H1 (cell line): ENCODE results near the gene CCPG1. TPM values are rescaled to one million over a fixed set of nuclear protein-coding genes. Genes with fewer than 3 reads are reported as not detected.
A peak's percentile ranks its signal among the peaks of the same experiment; 100 is the strongest.

Experiments
- CTCF ChIA-PET: fragments of 300-600 bp; sonication (Branson Sonifier 250); formaldehyde crosslinking; loops from one replicate; lab custom pipeline; 2021; ENCODE audit not compliant: partially characterized antibody; lab: Charles Lee
- POLR2A ChIA-PET: fragments of 300-600 bp; sonication (Branson Sonifier 250); formaldehyde crosslinking; loops from one replicate; lab custom pipeline; 2021; ENCODE audit warnings: inconsistent platforms; ENCODE audit not compliant: partially characterized antibody; lab: Charles Lee
- DNase-seq, 2 experiments: peaks; one replicate each; pipeline versions ENCODE4 v3.0.0 to v3.0.0-alpha.2; 2010 to 2022; ENCODE audit warnings: low spot score in 2 of 2, low read depth in 1 of 2, mixed read lengths in 1 of 2
- FAIRE-seq: peaks from 2 replicates; lab custom pipeline; 2011; peaks lifted over from hg19 to GRCh38; lab: Jason Lieb, UNC
- H2AFZ ChIP-seq: 2 replicates; pipeline ENCODE4 v1.8.1; 2012; ENCODE audit warnings: low read length, inconsistent platforms
- H2AK5ac ChIP-seq: 2 replicates; pipeline ENCODE4 v1.6.1; 2013; ENCODE audit warnings: low read depth, low read length
- H2BK120ac ChIP-seq: replicated peaks from 2 replicates; pipeline ENCODE3; 2013; ENCODE audit warnings: low read depth, low read length, inconsistent platforms
- H2BK12ac ChIP-seq: 2 replicates; pipeline ENCODE4 v1.6.1; 2013; ENCODE audit warnings: low read depth, low read length
- H2BK15ac ChIP-seq: 2 replicates; pipeline ENCODE4 v1.6.1; 2013; ENCODE audit warnings: low read length
- H2BK20ac ChIP-seq: 2 replicates; pipeline ENCODE4 v1.6.1; 2013; ENCODE audit warnings: low read length
- H2BK5ac ChIP-seq: 2 replicates; pipeline ENCODE4 v1.6.1; 2013; ENCODE audit warnings: low read depth, low read length
- H3K14ac ChIP-seq: 2 replicates; pipeline ENCODE4 v1.6.1; 2013; ENCODE audit warnings: inconsistent platforms; ENCODE audit not compliant: insufficient read length
- H3K18ac ChIP-seq: 2 replicates; pipeline ENCODE4 v1.6.1; 2013; ENCODE audit warnings: low read length; ENCODE audit errors: extremely low read depth
- H3K23ac ChIP-seq: 2 replicates; pipeline ENCODE4 v1.6.1; 2013; ENCODE audit warnings: inconsistent platforms; ENCODE audit not compliant: insufficient read length
- H3K23me2 ChIP-seq: 2 replicates; pipeline ENCODE4 v1.6.1; 2013; ENCODE audit warnings: low read depth, low read length
- H3K27ac ChIP-seq: 2 replicates; pipeline ENCODE4 v1.6.1; 2011; ENCODE audit warnings: low read depth, low read length, inconsistent platforms
- H3K27me3 ChIP-seq, 4 experiments: replicated peaks in 1 of 4; 1 replicate in 1 of 4; 2 replicates in 3 of 4; pipeline versions ENCODE4 v1.6.1 to v1.8.1; 2011 to 2013; ENCODE audit warnings: low read length in 3 of 4, mild to moderate bottlenecking in 3 of 4, inconsistent platforms in 2 of 4, mixed read lengths in 2 of 4, moderate library complexity in 1 of 4; ENCODE audit not compliant: control insufficient read depth in 3 of 4, insufficient read depth in 3 of 4; ENCODE audit errors: extremely low read depth in 1 of 4
- H3K36me3 ChIP-seq, 4 experiments: 2 replicates each; pipeline versions ENCODE4 v1.6.1 to v1.8.1; 2011 to 2013; ENCODE audit warnings: mild to moderate bottlenecking in 4 of 4, low read length in 3 of 4, moderate library complexity in 2 of 4, control low read depth in 1 of 4, inconsistent platforms in 1 of 4; ENCODE audit not compliant: insufficient read depth in 4 of 4, control insufficient read depth in 2 of 4
- H3K4ac ChIP-seq: replicated peaks from 2 replicates; pipeline ENCODE3; 2013; ENCODE audit warnings: low read length, low read depth, mixed read lengths, inconsistent platforms; ENCODE audit not compliant: insufficient read length
- H3K4me1 ChIP-seq, 4 experiments: replicated peaks in 1 of 4; 1 replicate in 1 of 4; 2 replicates in 3 of 4; pipeline versions ENCODE4 v1.6.1 to v1.8.1; 2011 to 2013; ENCODE audit warnings: low read length in 3 of 4, inconsistent platforms in 2 of 4, mixed read lengths in 1 of 4; ENCODE audit not compliant: insufficient read depth in 4 of 4, control insufficient read depth in 3 of 4
- H3K4me2 ChIP-seq, 2 experiments: 2 replicates each; pipeline versions ENCODE4 v1.6.1 to v1.8.1; 2011 to 2013; ENCODE audit warnings: low read depth in 2 of 2, low read length in 2 of 2, control low read depth in 1 of 2, inconsistent platforms in 1 of 2, mild to moderate bottlenecking in 1 of 2; ENCODE audit not compliant: insufficient read depth in 1 of 2
- H3K4me3 ChIP-seq, 4 experiments: fragments of 200-600, 300-600 bp in 1 of 4; sonication (generic), shearing (Covaris generic), sonication (Bioruptor Twin) in 1 of 4; 2 replicates each; pipeline versions ENCODE4 v1.5.1 to v1.8.1; 2011 to 2016; ENCODE audit warnings: low read length in 4 of 4, low read depth in 3 of 4, control low read depth in 2 of 4, inconsistent platforms in 2 of 4, mild to moderate bottlenecking in 2 of 4, mixed read lengths in 1 of 4, moderate library complexity in 1 of 4; ENCODE audit not compliant: insufficient read depth in 2 of 4; ENCODE audit errors: extremely low read depth in 1 of 4
- H3K56ac ChIP-seq: replicated peaks from 2 replicates; pipeline ENCODE3; 2013; ENCODE audit warnings: low read depth, mild to moderate bottlenecking, mixed read lengths, low read length, inconsistent platforms; ENCODE audit not compliant: insufficient read length
- H3K79me1 ChIP-seq: 2 replicates; pipeline ENCODE4 v1.6.1; 2013; ENCODE audit warnings: low read depth, low read length, control low read depth
- H3K79me2 ChIP-seq, 2 experiments: 2 replicates each; pipeline versions ENCODE4 v1.6.1 to v1.8.1; 2012 to 2013; ENCODE audit warnings: low read length in 2 of 2, mild to moderate bottlenecking in 2 of 2, inconsistent platforms in 1 of 2; ENCODE audit not compliant: insufficient read depth in 2 of 2, control insufficient read depth in 1 of 2
- H3K9ac ChIP-seq, 4 experiments: replicated peaks in 1 of 4; 1 replicate in 1 of 4; 2 replicates in 3 of 4; pipeline versions ENCODE4 v1.6.1 to v1.8.1; 2011 to 2013; ENCODE audit warnings: low read depth in 3 of 4, low read length in 3 of 4, control low read depth in 2 of 4, mild to moderate bottlenecking in 2 of 4, moderate library complexity in 2 of 4, inconsistent platforms in 1 of 4; ENCODE audit errors: extremely low read depth in 1 of 4
- H3K9me3 ChIP-seq, 2 experiments: 2 replicates each; pipeline versions ENCODE4 v1.6.1 to v1.8.1; 2012 to 2013; ENCODE audit warnings: mild to moderate bottlenecking in 2 of 2, moderate library complexity in 2 of 2, control low read depth in 1 of 2, inconsistent platforms in 1 of 2, low read depth in 1 of 2, low read length in 1 of 2, mixed read lengths in 1 of 2; ENCODE audit not compliant: insufficient read depth in 2 of 2
- H4K20me1 ChIP-seq, 2 experiments: replicated peaks in 1 of 2; 2 replicates each; pipeline versions ENCODE3 to v1.8.1; 2011 to 2013; ENCODE audit warnings: inconsistent platforms in 2 of 2, low read length in 2 of 2, mild to moderate bottlenecking in 1 of 2; ENCODE audit not compliant: insufficient read depth in 2 of 2, control insufficient read depth in 1 of 2
- H4K5ac ChIP-seq: 2 replicates; pipeline ENCODE4 v1.6.1; 2013; ENCODE audit warnings: low read length, low read depth, mixed read lengths, inconsistent platforms; ENCODE audit not compliant: insufficient read length
- H4K8ac ChIP-seq: 2 replicates; pipeline ENCODE4 v1.8.0; 2013; ENCODE audit warnings: mild to moderate bottlenecking, moderate library complexity, low read length, inconsistent platforms; ENCODE audit not compliant: insufficient read depth; ENCODE audit errors: extremely low read depth
- H4K91ac ChIP-seq: replicated peaks from 2 replicates; pipeline ENCODE3; 2013; ENCODE audit warnings: low read length, mixed read lengths, inconsistent platforms; ENCODE audit not compliant: insufficient read length
- SAP30 ChIP-seq: fragments of 300-600 bp; sonication (generic); IDR thresholded peaks from 2 replicates; pipeline ENCODE4 v1.7.1; 2012; ENCODE audit warnings: low read length, moderate library complexity, mild to moderate bottlenecking, inconsistent platforms; ENCODE audit not compliant: insufficient read depth, insufficient replicate concordance
- WGBS, 2 experiments: shearing (Covaris generic) in 1 of 2; methylation state at CpG; one replicate each; pipeline versions ENCODE4 v1.1.6 to v1.1.7; 2013 to 2015; ENCODE audit warnings: low lambda C conversion rate in 2 of 2, mixed read lengths in 2 of 2, inconsistent platforms in 1 of 2, low coverage in 1 of 2, missing lambda C conversion rate in 1 of 2; ENCODE audit not compliant: insufficient replicate concordance in 2 of 2, insufficient coverage in 1 of 2, insufficient read length in 1 of 2; ENCODE audit errors: extremely low coverage in 1 of 2, missing lambda C conversion rate in 1 of 2; 5-methylcytosine and 5-hydroxymethylcytosine counted together
- polyA plus RNA-seq, 7 experiments: library from polyadenylated mRNA; depleted of rRNA in 3 of 7; stranded (reverse) in 5 of 7; unstranded in 2 of 7; fragments of >200 nt in 5 of 7; fragments of 200-250 nt in 2 of 7; gene quantifications; 1 replicate in 5 of 7; 2 replicates in 1 of 7; 4 replicates in 1 of 7; pipeline versions ENCODE4 v1.2.1 to v1.2.3, GENCODE V29; 2011 to 2013; ENCODE audit warnings: missing spikeins in 2 of 7, mixed read lengths in 2 of 7
- total RNA-seq: library from RNA; stranded (reverse); fragmentation: NEBNext Ultra II Directional; extraction: Animal tissue kit (Norgen Biotek cat#: 25700); gene quantifications from 2 replicates; pipeline ENCODE4 v1.2.1, GENCODE V29; 2021

The CCPG1 gene
- total and polyA plus RNA-seq, 2 of the 8 experiments (the other 6 are each of a cell fraction or from before 2014, with no cell fraction given), result 2.3 to 13.2 TPM

GRCh38 chr15:55348281-55348778 is 59.8 kb downstream of the CCPG1 start:
- no peak overlapping the region for H2AFZ ChIP-seq
- no peak overlapping the region for H4K5ac ChIP-seq

More at GRCh38 chr15:55348281-55348778, 59.8 kb downstream of the CCPG1 start:
- Histone ChIP-seq H3K9me3 (no peaks in the 10 kb centered on the region), H3K4me1 (peaks cover 5 to 11% (median 9%) of the 10 kb centered on the region in 4 experiments; a peak in 6 of 7 replicates), H2AK5ac (no peak overlapping the region), H3K4ac (no peak overlapping the region), H4K8ac (no peak overlapping the region), H3K79me1 (no peaks in the 10 kb centered on the region), H2BK20ac (no peak overlapping the region), H3K9ac (no peak overlapping the region), H3K4me3 (no peak overlapping the region; a peak in 1 of 8 replicates), H3K18ac (no peak overlapping the region), H2BK120ac (no peak overlapping the region), H4K20me1 (no peaks in the 10 kb centered on the region), H4K91ac (no peak overlapping the region), H3K27ac (no peak overlapping the region), H3K14ac (no peak overlapping the region), H3K23ac (no peak overlapping the region), H3K27me3 (no peaks in the 10 kb centered on the region), H2BK5ac (no peak overlapping the region), H3K36me3 (no peaks in the 10 kb centered on the region), H3K4me2 (peak overlapping the region in 1 of 2 experiments; percentile 22; a peak in 1 of 4 replicates), H3K56ac (no peak overlapping the region), H3K23me2 (no peaks in the 10 kb centered on the region), H2BK15ac (no peak overlapping the region), H2BK12ac (no peak overlapping the region)
- no peak for DNase-seq
- WGBS, 2 experiments, result 72% methylated on average over 4 of the region's 4 CpGs; no CpG with 5 or more reads in 1 of the 2 experiments
- ChIA-PET CTCF (interaction anchor here (0.5 to 1.7 kb wide), 2 partner anchors 10 to 465 kb away, joined by 3 to 7 read pairs; no protein-coding TSS in a partner anchor), POLR2A (no interaction called here)
- no peak for FAIRE-seq
- TF ChIP-seq SAP30, result no peak
- TF ChIP-seq, all 59 proteins: peak for 0
- H3K79me2 ChIP-seq, result no peaks in the 10 kb centered on the region
